ENCODE results near the gene CD9.

- TF ChIP-seq CTCF (IDR thresholded peaks at IDR 0.05; ENCODE audit: low read depth, low read length) (no peak), POLR2A (IDR thresholded peaks at IDR 0.05; ENCODE audit: extremely low read depth, insufficient read length) (no peak), MYC (IDR thresholded peaks at IDR 0.05; ENCODE audit: low read depth, low read length) (no peak)
Observed at GRCh38 chr12:6177642-6178358, 22.4 kb upstream of the CD9 start.
